Neuron (in vitro differentiated cells): Measurements from ENCODE around the gene ZNF282.
A peak's percentile ranks its signal among the peaks of the same experiment; 100 is the strongest.
"Not testable (repeated sequence)": the region's sequence is repeated elsewhere in the genome, so short reads cannot be mapped to it uniquely, and the experiment has no call there.

ENCODE experiments used
- H2AFZ ChIP-seq: one replicate; pipeline ENCODE4 v1.6.1; 2013; ENCODE audit warnings: low read depth, mild to moderate bottlenecking, inconsistent platforms, low read length, moderate library complexity
- H3K27me3 ChIP-seq: one replicate; pipeline ENCODE4 v1.6.1; 2013; ENCODE audit warnings: low read length; ENCODE audit not compliant: insufficient read depth
- H3K36me3 ChIP-seq: one replicate; pipeline ENCODE4 v1.6.1; 2013; ENCODE audit warnings: low read length; ENCODE audit not compliant: insufficient read depth
- H3K4me1 ChIP-seq: one replicate; pipeline ENCODE4 v1.6.1; 2013; ENCODE audit warnings: low read length; ENCODE audit not compliant: insufficient read depth
- H3K4me3 ChIP-seq: 2 replicates; pipeline ENCODE4 v1.5.1; 2013; ENCODE audit warnings: mild to moderate bottlenecking, low read length, moderate library complexity
- H3K9me3 ChIP-seq: one replicate; pipeline ENCODE4 v1.6.1; 2013; ENCODE audit warnings: low read length

The ZNF282 gene

GRCh38 chr7:149238051-149238450, 42.7 kb downstream of the ZNF282 start:
- Histone ChIP-seq H3K27me3 (no peaks in the 10 kb centered on the region), H3K36me3 (no peaks in the 10 kb centered on the region), H3K9me3 (peaks cover 2% of the 10 kb centered on the region), H3K4me3 (no peak overlapping the region), H3K4me1 (peaks cover 8% of the 10 kb centered on the region), H2AFZ (no peak overlapping the region)

- Histone ChIP-seq H2AFZ (peak within 1 kb of the TSS; percentile 86), H3K4me3 (peak within 1 kb of the TSS; percentile 60)
Measured at GRCh38 chr7:149239345-149240143, 44.2 kb downstream of the ZNF282 start, which contains the start of gene ZNF212. Gene ZNF212, plus strand, starts transcription at chr7:149239651. Its CDS starts 128 bp downstream, at chr7:149239779.

GRCh38 chr7:149240637-149241036, 45.3 kb downstream of the ZNF282 start:
- H3K4me1 ChIP-seq: peaks cover 8% of the 10 kb centered on the region
- peaks cover 2% of the 10 kb centered on the region for H3K9me3 ChIP-seq
- no peaks in the 10 kb centered on the region for H3K36me3 ChIP-seq
- peak overlapping the region; percentile 60 for H3K4me3 ChIP-seq
- H2AFZ ChIP-seq: no peak overlapping the region
- no peaks in the 10 kb centered on the region for H3K27me3 ChIP-seq

More at GRCh38 chr7:149239345-149240143, 44.2 kb downstream of the ZNF282 start, which contains the start of gene ZNF212:
- H3K4me1 ChIP-seq: peaks cover 8% of the 10 kb centered on the region
- peaks cover 2% of the 10 kb centered on the region for H3K9me3 ChIP-seq
- H3K36me3 ChIP-seq: no peaks in the 10 kb centered on the region
- no peaks in the 10 kb centered on the region for H3K27me3 ChIP-seq

GRCh38 chr7:149241696-149242095, 46.4 kb downstream of the ZNF282 start:
- Histone ChIP-seq H2AFZ (no peak overlapping the region), H3K9me3 (peaks cover 2% of the 10 kb centered on the region), H3K4me1 (peaks cover 8% of the 10 kb centered on the region), H3K4me3 (no peak overlapping the region), H3K27me3 (no peaks in the 10 kb centered on the region), H3K36me3 (no peaks in the 10 kb centered on the region)

- H3K4me3 ChIP-seq: no peak overlapping the region
- H3K27me3 ChIP-seq: no peaks in the 10 kb centered on the region
- H3K4me1 ChIP-seq: peaks cover 8% of the 10 kb centered on the region
- H2AFZ ChIP-seq: no peak overlapping the region
- H3K36me3 ChIP-seq: no peaks in the 10 kb centered on the region
- H3K9me3 ChIP-seq: peaks cover 2% of the 10 kb centered on the region
Measured at GRCh38 chr7:149245244-149245643, 49.9 kb downstream of the ZNF282 start.

GRCh38 chr7:149245744-149246143, 50.4 kb downstream of the ZNF282 start:
- Histone ChIP-seq H2AFZ (no peak overlapping the region), H3K4me3 (no peak overlapping the region), H3K4me1 (peaks cover 3% of the 10 kb centered on the region), H3K36me3 (peaks cover 4% of the 10 kb centered on the region), H3K27me3 (no peaks in the 10 kb centered on the region), H3K9me3 (peaks cover 2% of the 10 kb centered on the region)

GRCh38 chr7:149248777-149249176, 53.4 kb downstream of the ZNF282 start:
- Histone ChIP-seq H2AFZ (no peak overlapping the region), H3K36me3 (peaks cover 30% of the 10 kb centered on the region), H3K27me3 (no peaks in the 10 kb centered on the region), H3K4me1 (no peaks in the 10 kb centered on the region), H3K4me3 (no peak overlapping the region), H3K9me3 (no peaks in the 10 kb centered on the region)

GRCh38 chr7:149250151-149250550, 54.8 kb downstream of the ZNF282 start:
- H3K27me3 ChIP-seq, H2AFZ ChIP-seq, H3K4me3 ChIP-seq, H3K9me3 ChIP-seq, H3K4me1 ChIP-seq: not testable (repeated sequence)
- peaks cover 44% of the 10 kb centered on the region for H3K36me3 ChIP-seq

- H3K4me3 ChIP-seq, H2AFZ ChIP-seq, H3K4me1 ChIP-seq, H3K27me3 ChIP-seq, H3K9me3 ChIP-seq: not testable (repeated sequence)
- H3K36me3 ChIP-seq: peaks cover 57% of the 10 kb centered on the region
Measured at GRCh38 chr7:149251518-149251917, 56.2 kb downstream of the ZNF282 start.

GRCh38 chr7:149252378-149252777, 57.0 kb downstream of the ZNF282 start:
- Histone ChIP-seq H3K9me3 (no peaks in the 10 kb centered on the region), H2AFZ (no peak overlapping the region), H3K27me3 (no peaks in the 10 kb centered on the region), H3K4me3 (no peak overlapping the region), H3K36me3 (peaks cover 60% of the 10 kb centered on the region), H3K4me1 (no peaks in the 10 kb centered on the region)

GRCh38 chr7:149253665-149254064, 58.3 kb downstream of the ZNF282 start:
- Histone ChIP-seq H3K4me3 (no peak overlapping the region), H3K36me3 (peaks cover 60% of the 10 kb centered on the region), H3K9me3 (no peaks in the 10 kb centered on the region)

GRCh38 chr7:149254181-149254858, 59.0 kb downstream of the ZNF282 start:
- no peaks in the 10 kb centered on the region for H3K4me1 ChIP-seq
- no peaks in the 10 kb centered on the region for H3K9me3 ChIP-seq
- H3K27me3 ChIP-seq: no peaks in the 10 kb centered on the region
- H3K36me3 ChIP-seq: peaks cover 60% of the 10 kb centered on the region
- no peak overlapping the region for H2AFZ ChIP-seq
- H3K4me3 ChIP-seq: no peak overlapping the region

More at GRCh38 chr7:149253665-149254064, 58.3 kb downstream of the ZNF282 start:
- H2AFZ ChIP-seq: no peak overlapping the region
- no peaks in the 10 kb centered on the region for H3K27me3 ChIP-seq
- no peaks in the 10 kb centered on the region for H3K4me1 ChIP-seq

GRCh38 chr7:149255174-149255573, 59.8 kb downstream of the ZNF282 start:
- Histone ChIP-seq H3K36me3 (peaks cover 60% of the 10 kb centered on the region), H3K27me3 (no peaks in the 10 kb centered on the region), H3K4me3 (no peak overlapping the region), H3K4me1 (no peaks in the 10 kb centered on the region), H3K9me3 (no peaks in the 10 kb centered on the region), H2AFZ (no peak overlapping the region)
